K562 (cell line): ENCODE data around the gene CNTN4. TPM values are rescaled to one million over a fixed set of nuclear protein-coding genes. Genes with fewer than 3 reads are reported as not detected.

Experiments
- ATAC-seq: fragments of 200-7000 bp; cut with Tn5 transposase; 3 replicates; pipeline ENCODE4 v1.9.1; 2020; ENCODE audit warnings: moderate library complexity
- BruUV-seq: library from RNA; stranded (reverse); fragments of 400-500 nt; replicated peaks from 2 replicates; lab custom pipeline; 2021; lab: Mats Ljungman, UMichigan
- CTCF ChIA-PET: fragments of 300-600 bp; formaldehyde crosslinking; extraction: SDS; loops from one replicate; lab custom pipeline; 2021; ENCODE audit warnings: low intra/inter-chr PET ratio; lab: Yijun Ruan, JAX
- POLR2A ChIA-PET: fragments of 300-600, 350-650 bp; sonication (Branson Sonifier 250); formaldehyde crosslinking; extraction: SDS; loops from one replicate; lab custom pipeline; 2021; ENCODE audit warnings: antibody characterized with exemption, inconsistent platforms; lab: Yijun Ruan, JAX
- DNase-seq, 4 experiments: peaks; one replicate each; pipeline versions ENCODE4 v3.0.0 to v3.0.0-alpha.2; 2011 to 2018; ENCODE audit warnings: low spot score in 3 of 4, mixed read lengths in 3 of 4; ENCODE audit errors: extremely low read depth in 1 of 4
- FAIRE-seq: peaks from 2 replicates; lab custom pipeline; 2011; peaks lifted over from hg19 to GRCh38; lab: Jason Lieb, UNC
- H2AFZ ChIP-seq: 2 replicates; pipeline ENCODE4 v1.6.0; 2011; ENCODE audit warnings: low read depth, low read length, control low read depth, inconsistent platforms
- H3K27ac ChIP-seq: fragments of 200-600 bp; 3 replicates; pipeline ENCODE4 v1.8.0; 2011; ENCODE audit warnings: low read depth, mild to moderate bottlenecking, control low read depth, inconsistent platforms, low read length, moderate library complexity, mixed read lengths; ENCODE audit errors: extremely low read depth
- H3K27me3 ChIP-seq, 2 experiments: fragments of 300-600 bp in 1 of 2; 2 replicates in 1 of 2; 3 replicates in 1 of 2; pipeline versions ENCODE4 v1.6.0 to v1.8.0; 2011; ENCODE audit warnings: inconsistent platforms in 2 of 2, low read length in 2 of 2, mild to moderate bottlenecking in 1 of 2, mixed read lengths in 1 of 2, moderate library complexity in 1 of 2; ENCODE audit not compliant: control insufficient read depth in 2 of 2, insufficient read depth in 2 of 2
- H3K36me3 ChIP-seq: fragments of 300-600 bp; 3 replicates; pipeline ENCODE4 v1.8.0; 2011; ENCODE audit warnings: mild to moderate bottlenecking, low read length, inconsistent platforms; ENCODE audit not compliant: control insufficient read depth, insufficient read depth
- H3K4me1 ChIP-seq, 2 experiments: fragments of 200-600 bp in 1 of 2; replicated peaks in 1 of 2; 2 replicates in 1 of 2; 3 replicates in 1 of 2; pipeline versions ENCODE4 v1.5.1 to v1.8.0; 2011; ENCODE audit warnings: inconsistent platforms in 2 of 2, low read length in 2 of 2, mild to moderate bottlenecking in 1 of 2, mixed read lengths in 1 of 2, moderate library complexity in 1 of 2; ENCODE audit not compliant: control insufficient read depth in 2 of 2, insufficient read depth in 2 of 2
- H3K4me2 ChIP-seq: 2 replicates; pipeline ENCODE4 v1.6.1; 2011; ENCODE audit warnings: low read length, control low read depth, inconsistent platforms, mixed read lengths; ENCODE audit not compliant: insufficient read depth
- H3K4me3 ChIP-seq: fragments of 200-600 bp; sonication (generic), shearing (Covaris generic); 2 replicates; pipeline ENCODE4 v1.5.1; 2016; ENCODE audit warnings: control low read depth, inconsistent platforms
- H3K79me2 ChIP-seq: fragments of 200-600 bp; 3 replicates; pipeline ENCODE4 v1.8.0; 2011; ENCODE audit warnings: low read length, inconsistent platforms; ENCODE audit not compliant: control insufficient read depth, insufficient read depth
- H3K9ac ChIP-seq, 2 experiments: 2 replicates each; pipeline versions ENCODE4 v1.6.0 to v1.6.1; 2011; ENCODE audit warnings: low read depth in 2 of 2, low read length in 2 of 2, control low read depth in 1 of 2, inconsistent platforms in 1 of 2, mild to moderate bottlenecking in 1 of 2, mixed read lengths in 1 of 2; ENCODE audit not compliant: insufficient read depth in 1 of 2
- H3K9me1 ChIP-seq: one replicate; pipeline ENCODE4 v1.6.0; 2011; ENCODE audit warnings: inconsistent platforms, mild to moderate bottlenecking, low read length, moderate library complexity; ENCODE audit not compliant: control insufficient read depth, insufficient read depth
- H3K9me3 ChIP-seq: replicated peaks from 2 replicates; pipeline ENCODE4 v1.5.1; 2011; ENCODE audit warnings: low read depth, low read length, inconsistent platforms; ENCODE audit not compliant: control insufficient read depth, insufficient read depth
- H4K20me1 ChIP-seq: replicated peaks from 2 replicates; pipeline ENCODE4 v1.6.1; 2011; ENCODE audit warnings: low read length, inconsistent platforms, mixed read lengths; ENCODE audit not compliant: control insufficient read depth, insufficient read depth
- CREM ChIP-seq: IDR thresholded peaks from 2 replicates; pipeline ENCODE4 v1.6.1; 2014; ENCODE audit warnings: antibody characterized with exemption, low read depth
- GATA2 ChIP-seq: sonication (generic); formaldehyde crosslinking; IDR thresholded peaks from 2 replicates; pipeline ENCODE4 v1.4.0; 2020; ENCODE audit warnings: mild to moderate bottlenecking, missing genetic modification reagents
- KHSRP ChIP-seq: fragments of 450-650 bp; IDR thresholded peaks from 2 replicates; pipeline ENCODE4 v1.6.1; 2017
- LCOR ChIP-seq: sonication (generic); formaldehyde crosslinking; IDR thresholded peaks from 2 replicates; pipeline ENCODE4 v1.8.0; 2022; ENCODE audit warnings: mild to moderate bottlenecking, missing genetic modification reagents
- NFATC3 ChIP-seq: fragments of 450-650 bp; IDR thresholded peaks from 2 replicates; pipeline ENCODE4 v1.6.1; 2017; ENCODE audit warnings: mild to moderate bottlenecking
- NFE2 ChIP-seq: IDR thresholded peaks from 2 replicates; pipeline ENCODE4 v1.6.1; 2014; ENCODE audit warnings: antibody characterized with exemption, low read depth
- NFIC ChIP-seq: fragments of 450-650 bp; IDR thresholded peaks from 2 replicates; pipeline ENCODE4 v1.6.1; 2017; ENCODE audit warnings: mild to moderate bottlenecking, inconsistent platforms
- PYGO2 ChIP-seq: fragments of 450-650 bp; IDR thresholded peaks from 2 replicates; pipeline ENCODE4 v1.6.1; 2016; ENCODE audit warnings: mild to moderate bottlenecking, missing genetic modification characterization, moderate library complexity, missing compliant biosample characterization
- RFX1 ChIP-seq: fragments of 450-650 bp; IDR thresholded peaks from 2 replicates; pipeline ENCODE4 v1.6.1; 2016; ENCODE audit warnings: mild to moderate bottlenecking, moderate library complexity
- SRSF7 ChIP-seq: fragments of 200-400 bp; formaldehyde crosslinking; optimal IDR thresholded peaks from 2 replicates; pipeline ENCODE3; 2017; ENCODE audit warnings: mild to moderate bottlenecking, low read depth, low read length
- TGIF2 ChIP-seq: sonication (generic); formaldehyde crosslinking; IDR thresholded peaks from 2 replicates; pipeline ENCODE4 v1.8.1; 2022; ENCODE audit warnings: mild to moderate bottlenecking, missing genetic modification reagents, moderate library complexity
- TOE1 ChIP-seq, 2 experiments: fragments of 450-650 bp in 1 of 2; sonication (generic) in 1 of 2; formaldehyde crosslinking in 1 of 2; IDR thresholded peaks; 2 replicates each; pipeline versions ENCODE4 v1.7.1 to v1.8.0; 2016 to 2022; ENCODE audit warnings: borderline replicate concordance in 2 of 2, mild to moderate bottlenecking in 2 of 2, antibody characterized with exemption in 1 of 2, inconsistent platforms in 1 of 2, low read depth in 1 of 2, missing genetic modification reagents in 1 of 2, moderate library complexity in 1 of 2
- ZNF263 ChIP-seq: sonication (generic); formaldehyde crosslinking; IDR thresholded peaks from 2 replicates; pipeline ENCODE4 v1.8.0; 2022; ENCODE audit warnings: mild to moderate bottlenecking, missing genetic modification reagents, borderline replicate concordance
- WGBS: fragments of 100-300 bp; shearing (Covaris generic); methylation state at CpG from one replicate; pipeline ENCODE4 v1.1.6; 2016; ENCODE audit warnings: low coverage, mixed read lengths; ENCODE audit not compliant: insufficient coverage; ENCODE audit errors: missing lambda C conversion rate; 5-methylcytosine and 5-hydroxymethylcytosine counted together
- in situ Hi-C: fragments of 300-500 bp; cut with MboI; formaldehyde crosslinking; loops from 4 replicates; pipeline ENCODE4 v1.15.0; 2018; ENCODE audit warnings: inconsistent platforms, mixed read lengths
- intact Hi-C: fragments of 100-400 bp; cut with micrococcal nuclease; formaldehyde crosslinking; loops from 2 replicates; pipeline ENCODE4 v1.14.2; 2022
- polyA plus RNA-seq, 8 experiments: library from polyadenylated mRNA; depleted of rRNA in 4 of 8; stranded (reverse) in 5 of 8; unstranded in 3 of 8; fragments of >200 nt; fragmentation: Nextera tagmentation in 2 of 8; fragmentation: Illumina TruSeq in 1 of 8; extraction: Ambion mirVana in 2 of 8; extraction: Trizol in 1 of 8; gene quantifications; 2 replicates each; pipeline versions ENCODE4 v1.2.1 to v1.2.3, GENCODE V29; 2011 to 2014; ENCODE audit warnings: inconsistent platforms in 1 of 8, missing spikeins in 1 of 8
- total RNA-seq, 7 experiments: library from RNA; depleted of rRNA in 6 of 7; stranded (reverse); fragments of >200 nt in 6 of 7; fragmentation: Illumina TruSeq in 2 of 7; extraction: Trizol in 2 of 7; gene quantifications; 2 replicates each; pipeline versions ENCODE4 v1.2.1 to v1.2.3, GENCODE V29; 2011 to 2021; ENCODE audit warnings: low replicate concordance in 1 of 7
- TF ChIP-seq, protein P1 (sequence below): fragments of 450-650 bp; formaldehyde crosslinking; IDR thresholded peaks from 2 replicates; pipeline ENCODE4 v1.4.0; 2022; ENCODE audit warnings: missing genetic modification characterization
- TF ChIP-seq, protein P2 (sequence below): sonication (generic); formaldehyde crosslinking; IDR thresholded peaks from 2 replicates; pipeline ENCODE4 v1.4.0; 2020; ENCODE audit warnings: mild to moderate bottlenecking, missing genetic modification reagents

Gene CNTN4
- total and polyA plus RNA-seq, 9 of the 15 experiments (the other 6 are each of a cell fraction or from before 2014, with no cell fraction given), result not detected

DNA sequence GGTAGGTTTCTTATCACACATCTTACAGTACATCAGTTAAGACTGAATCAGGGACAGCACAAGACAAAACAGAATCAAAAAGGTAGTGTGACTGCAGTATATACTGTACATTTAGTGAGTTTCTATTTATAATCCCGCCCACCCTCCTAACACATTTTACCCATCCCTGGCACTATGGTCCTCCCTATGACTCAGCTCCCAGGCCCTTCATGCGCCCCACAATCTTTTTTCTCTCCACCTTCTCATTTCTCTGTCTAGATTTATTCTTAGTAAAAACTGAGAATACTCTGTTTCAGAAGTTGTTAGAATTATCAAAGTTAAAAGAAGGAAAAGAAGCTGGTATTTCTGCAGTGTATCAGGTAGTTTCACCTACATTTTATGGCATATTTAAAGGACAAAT, 427.3 kb downstream of the CNTN4 start:
- CTCF ChIA-PET, result no interaction called here
- WGBS, result 0% methylated on average over 2 of the region's 2 CpGs
- H3K9me1 ChIP-seq, result no peaks in the 10 kb centered on the region
- no peaks in the 10 kb centered on the region for H3K79me2 ChIP-seq
- H4K20me1 ChIP-seq, result no peaks in the 10 kb centered on the region
- H3K36me3 ChIP-seq, result no peaks in the 10 kb centered on the region
- no peak overlapping the region for H3K4me2 ChIP-seq
- no peak overlapping the region for H3K9ac ChIP-seq
- no peaks in the 10 kb centered on the region for H3K27me3 ChIP-seq
- ATAC-seq (no peak), FAIRE-seq (no peak), DNase-seq (no peak)
- TF ChIP-seq NFE2 (no peak), KHSRP (no peak), PYGO2 (tag) (no peak)
- H2AFZ ChIP-seq, result no peak overlapping the region
- H3K4me3 ChIP-seq, result no peak overlapping the region
- H3K27ac ChIP-seq, result no peak overlapping the region
- in situ Hi-C loops, result no loop called here
- H3K9me3 ChIP-seq, result no peaks in the 10 kb centered on the region
- no TSS peak for BruUV-seq
- POLR2A ChIA-PET, result no interaction called here
- intact Hi-C loops, result no loop called here
- H3K4me1 ChIP-seq, result no peaks in the 10 kb centered on the region

DNA sequence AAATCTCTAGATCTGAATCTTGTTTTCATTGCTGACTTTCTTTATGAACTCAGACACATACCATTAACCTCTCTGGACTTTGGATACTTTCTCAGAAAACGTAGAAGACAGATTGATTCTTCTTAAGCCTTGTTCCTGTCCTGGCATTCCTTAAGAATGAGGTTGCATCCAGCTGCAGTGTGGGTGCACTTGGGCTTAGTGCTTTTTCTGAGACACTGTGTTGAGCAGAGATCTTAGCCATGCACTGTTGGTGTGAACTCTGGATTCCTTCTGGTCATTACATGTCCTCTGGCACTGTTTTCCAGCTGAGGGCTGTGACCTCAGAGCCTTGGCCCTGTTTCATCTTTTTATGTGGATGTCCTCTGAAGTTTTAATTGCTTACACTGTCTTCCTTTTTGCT, 428.3 kb downstream of the CNTN4 start:
- no TSS peak for BruUV-seq
- 0% methylated on average over 1 of the region's 1 CpG for WGBS
- TF ChIP-seq CREM (no peak), NFIC (no peak), TOE1 (IDR thresholded peaks at IDR 0.05; ENCODE audit: borderline replicate concordance) (no peak), TOE1 (CRISPR knock-in tag; IDR thresholded peaks at IDR 0.05; ENCODE audit: borderline replicate concordance, low read depth) (no peak), TGIF2 (CRISPR knock-in tag) (no peak), RFX1 (no peak), LCOR (CRISPR knock-in tag) (no peak), NFATC3 (no peak), SRSF7 (no peak), ZNF263 (CRISPR knock-in tag) (no peak), GATA2 (CRISPR knock-in tag) (no peak)
- TF ChIP-seq, protein P1, sequence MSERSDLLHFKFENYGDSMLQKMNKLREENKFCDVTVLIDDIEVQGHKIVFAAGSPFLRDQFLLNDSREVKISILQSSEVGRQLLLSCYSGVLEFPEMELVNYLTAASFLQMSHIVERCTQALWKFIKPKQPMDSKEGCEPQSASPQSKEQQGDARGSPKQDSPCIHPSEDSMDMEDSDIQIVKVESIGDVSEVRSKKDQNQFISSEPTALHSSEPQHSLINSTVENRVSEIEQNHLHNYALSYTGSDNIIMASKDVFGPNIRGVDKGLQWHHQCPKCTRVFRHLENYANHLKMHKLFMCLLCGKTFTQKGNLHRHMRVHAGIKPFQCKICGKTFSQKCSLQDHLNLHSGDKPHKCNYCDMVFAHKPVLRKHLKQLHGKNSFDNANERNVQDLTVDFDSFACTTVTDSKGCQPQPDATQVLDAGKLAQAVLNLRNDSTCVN (CRISPR knock-in tag), result no peak
- TF ChIP-seq, protein P2, sequence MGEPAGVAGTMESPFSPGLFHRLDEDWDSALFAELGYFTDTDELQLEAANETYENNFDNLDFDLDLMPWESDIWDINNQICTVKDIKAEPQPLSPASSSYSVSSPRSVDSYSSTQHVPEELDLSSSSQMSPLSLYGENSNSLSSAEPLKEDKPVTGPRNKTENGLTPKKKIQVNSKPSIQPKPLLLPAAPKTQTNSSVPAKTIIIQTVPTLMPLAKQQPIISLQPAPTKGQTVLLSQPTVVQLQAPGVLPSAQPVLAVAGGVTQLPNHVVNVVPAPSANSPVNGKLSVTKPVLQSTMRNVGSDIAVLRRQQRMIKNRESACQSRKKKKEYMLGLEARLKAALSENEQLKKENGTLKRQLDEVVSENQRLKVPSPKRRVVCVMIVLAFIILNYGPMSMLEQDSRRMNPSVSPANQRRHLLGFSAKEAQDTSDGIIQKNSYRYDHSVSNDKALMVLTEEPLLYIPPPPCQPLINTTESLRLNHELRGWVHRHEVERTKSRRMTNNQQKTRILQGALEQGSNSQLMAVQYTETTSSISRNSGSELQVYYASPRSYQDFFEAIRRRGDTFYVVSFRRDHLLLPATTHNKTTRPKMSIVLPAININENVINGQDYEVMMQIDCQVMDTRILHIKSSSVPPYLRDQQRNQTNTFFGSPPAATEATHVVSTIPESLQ (CRISPR knock-in tag), result no peak

More for the DNA sequence above, 428.3 kb downstream of the CNTN4 start:
- intact Hi-C loops (no loop called here), in situ Hi-C loops (no loop called here)
- no peak for FAIRE-seq
- H3K9me3 ChIP-seq, result no peaks in the 10 kb centered on the region; the same call in 1 of the 2 replicates
- H3K27me3 ChIP-seq, result no peaks in the 10 kb centered on the region
- no peaks in the 10 kb centered on the region for H3K4me1 ChIP-seq
- H3K4me2 ChIP-seq, result no peak overlapping the region
- H3K36me3 ChIP-seq, result no peaks in the 10 kb centered on the region
- H4K20me1 ChIP-seq, result no peaks in the 10 kb centered on the region
- ChIA-PET CTCF (no interaction called here), POLR2A (no interaction called here)
- no peak for DNase-seq
- no peak overlapping the region for H3K4me3 ChIP-seq
- H3K9me1 ChIP-seq, result no peaks in the 10 kb centered on the region
- no peak overlapping the region for H3K27ac ChIP-seq
- no peaks in the 10 kb centered on the region for H3K79me2 ChIP-seq
- ATAC-seq, result no peak
- no peak overlapping the region for H2AFZ ChIP-seq
- no peak overlapping the region for H3K9ac ChIP-seq
